ENCODE results near the gene PDK2. TPM values are rescaled to one million over a fixed set of nuclear protein-coding genes. Genes with fewer than 3 reads are reported as not detected.

PDK2 gene
- total and polyA plus RNA-seq, 2 experiments from 2014 or later: 12.0 to 15.9 TPM

- no peak for TF ChIP-seq ZNF462 (CRISPR knock-in tag; IDR thresholded peaks at IDR 0.05)
- no peak for TF ChIP-seq ZNF331 (CRISPR knock-in tag; IDR thresholded peaks at IDR 0.05; ENCODE audit: low read depth)
- no peak for TF ChIP-seq EZH2 (IDR thresholded peaks at IDR 0.05; ENCODE audit: low read depth, unreplicated experiment)
- TF ChIP-seq CREB1 (CRISPR knock-in tag; IDR thresholded peaks at IDR 0.05; ENCODE audit: low read depth): no peak
- TF ChIP-seq JUNB (IDR thresholded peaks at IDR 0.05; ENCODE audit: unreplicated experiment): no peak
- no peak for TF ChIP-seq REST (IDR thresholded peaks at IDR 0.05; ENCODE audit: unreplicated experiment)
Observed at GRCh38 chr17:50096758-50097157, 1.6 kb downstream of the PDK2 start (continued).
